IPS-11a (cell line): Measurements from ENCODE around the gene KRT9.
"Not testable (repeated sequence)": the region's sequence is repeated elsewhere in the genome, so short reads cannot be mapped to it uniquely, and the experiment has no call there.

Experiments used
- H3K4me3 ChIP-seq: one replicate; pipeline ENCODE4 v1.5.1; 2013; ENCODE audit warnings: low read depth, low read length, control low read depth

KRT9 gene

GRCh38 chr17:41606930-41607329, 35.1 kb upstream of the KRT9 start:
- H3K4me3 ChIP-seq = not testable (repeated sequence)

DNA sequence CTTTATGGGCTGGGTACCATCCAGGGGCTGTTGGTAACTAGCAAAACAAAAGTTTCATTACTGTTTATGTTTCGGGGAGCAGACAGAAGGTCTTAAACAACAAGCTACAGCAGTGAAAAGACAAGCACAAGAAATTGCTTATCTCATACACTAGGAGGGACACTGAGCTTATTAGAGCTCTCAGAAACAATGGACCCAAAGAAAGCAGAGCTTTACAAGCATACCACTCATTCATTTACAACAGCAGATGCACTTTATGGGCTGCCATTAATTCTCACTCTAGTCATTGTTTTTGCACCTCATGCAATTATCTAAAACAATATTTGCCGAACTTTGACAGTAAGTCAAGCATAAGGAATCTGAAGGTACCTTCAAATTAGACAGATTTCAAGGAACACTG, 30.7 kb upstream of the KRT9 start:
- H3K4me3 ChIP-seq = no peak overlapping the region

DNA sequence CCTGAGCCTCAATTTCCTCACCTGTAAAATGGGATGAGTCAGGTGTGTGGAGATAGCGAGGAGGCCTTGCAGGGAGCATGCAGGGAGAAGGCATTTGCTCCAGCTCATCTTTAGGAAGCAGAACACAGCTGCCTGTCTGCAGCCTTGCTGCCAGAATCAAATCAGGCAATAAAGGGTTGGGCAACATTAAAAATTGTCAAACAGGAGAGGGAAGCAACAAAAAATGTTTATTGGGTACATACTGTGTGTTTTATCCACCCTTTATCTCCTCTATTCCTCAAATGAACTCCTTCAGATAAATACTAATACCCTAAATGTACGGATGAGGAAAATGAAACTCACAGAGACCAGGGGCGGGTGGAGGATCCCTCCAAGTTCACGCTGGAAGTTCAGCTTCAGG, 28.5 kb upstream of the KRT9 start:
- H3K4me3 ChIP-seq = no peak overlapping the region

- no peak overlapping the region for H3K4me3 ChIP-seq
Observed at GRCh38 chr17:41599680-41600079, 27.8 kb upstream of the KRT9 start.

GRCh38 chr17:41595585-41595984, 23.7 kb upstream of the KRT9 start:
- no peak overlapping the region for H3K4me3 ChIP-seq

DNA sequence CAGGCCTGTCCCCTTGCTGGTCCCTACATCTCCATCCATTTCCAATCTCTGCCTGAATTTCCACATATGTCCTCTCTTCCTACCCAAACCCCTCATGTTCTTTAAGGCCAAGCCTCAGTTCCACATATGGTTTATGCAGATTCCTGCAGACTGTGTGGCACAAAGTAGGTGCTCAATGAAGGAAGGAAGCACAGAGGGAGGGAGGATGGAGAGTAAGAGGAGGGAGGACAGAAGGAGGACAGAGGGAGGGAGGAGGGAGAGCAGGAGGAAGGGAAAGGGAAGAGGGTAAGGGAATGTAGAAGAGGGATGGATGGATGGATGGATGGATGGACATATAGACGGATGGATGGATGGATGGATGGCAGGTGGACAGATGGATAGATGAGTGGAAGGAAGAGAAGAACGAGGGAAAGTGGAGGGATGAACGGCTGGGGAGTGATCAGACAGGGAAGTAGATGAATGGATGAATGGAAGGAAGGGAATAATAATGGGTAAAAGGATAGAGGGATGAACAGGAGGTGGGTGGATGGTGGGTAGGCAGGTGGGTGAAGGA, 22.6 kb upstream of the KRT9 start:
- no peak overlapping the region for H3K4me3 ChIP-seq

GRCh38 chr17:41593306-41593981, 21.6 kb upstream of the KRT9 start:
- H3K4me3 ChIP-seq = no peak overlapping the region

DNA sequence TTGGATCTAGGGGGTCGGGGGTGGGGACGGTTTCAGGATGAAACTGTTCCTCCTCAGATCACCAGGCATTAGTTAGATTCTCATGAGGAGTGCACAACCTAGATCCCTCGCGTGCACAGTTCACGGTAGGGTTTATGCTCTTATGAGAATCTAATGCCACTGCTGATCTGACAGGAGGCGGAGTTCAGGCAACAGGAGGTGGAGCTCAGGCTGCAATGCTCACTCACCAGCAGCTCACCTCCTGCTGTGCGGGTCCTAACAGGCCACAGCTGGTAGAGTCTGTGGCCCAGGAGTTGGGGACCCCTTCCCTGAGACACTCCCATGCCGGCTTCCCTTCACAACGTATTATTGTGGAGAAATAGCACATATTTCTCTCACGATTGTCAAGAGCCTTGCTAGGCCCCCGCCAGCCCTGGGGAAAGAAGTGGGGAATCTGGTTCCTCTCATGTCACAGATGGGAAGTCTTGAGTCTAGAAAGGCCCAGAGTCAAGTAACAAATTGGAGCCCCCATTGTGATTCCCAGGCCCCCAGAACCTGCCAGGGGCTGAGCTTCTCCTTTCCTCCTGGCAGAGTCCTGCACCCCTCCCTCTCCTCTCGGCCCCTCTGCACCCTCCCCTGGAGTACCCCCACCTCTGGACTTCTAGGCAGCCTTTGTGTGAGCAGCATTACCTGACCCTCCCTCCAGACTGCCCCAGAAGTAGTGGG, 20.9 kb upstream of the KRT9 start:
- H3K4me3 ChIP-seq = no peak overlapping the region

DNA sequence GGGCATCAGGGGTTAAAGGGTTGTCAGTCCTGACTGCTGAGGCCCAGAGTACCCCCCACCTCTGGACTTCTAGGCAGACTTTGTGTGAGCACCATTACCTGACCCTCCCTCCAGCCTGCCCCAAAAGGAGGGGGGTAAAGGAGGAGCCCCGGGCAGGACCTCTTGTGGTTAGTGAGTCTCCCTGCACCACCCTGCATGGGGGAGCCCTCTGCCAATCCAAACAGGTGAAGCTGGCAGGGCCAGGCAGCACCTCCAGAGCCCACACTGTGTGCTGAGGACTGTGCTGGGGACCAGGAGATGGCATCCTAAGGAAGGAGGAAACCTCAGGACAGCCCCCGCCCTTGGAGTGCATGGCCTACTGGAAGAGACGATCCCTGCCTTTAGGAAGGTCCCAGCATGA, 17.4 kb upstream of the KRT9 start:
- H3K4me3 ChIP-seq = no peak overlapping the region

DNA sequence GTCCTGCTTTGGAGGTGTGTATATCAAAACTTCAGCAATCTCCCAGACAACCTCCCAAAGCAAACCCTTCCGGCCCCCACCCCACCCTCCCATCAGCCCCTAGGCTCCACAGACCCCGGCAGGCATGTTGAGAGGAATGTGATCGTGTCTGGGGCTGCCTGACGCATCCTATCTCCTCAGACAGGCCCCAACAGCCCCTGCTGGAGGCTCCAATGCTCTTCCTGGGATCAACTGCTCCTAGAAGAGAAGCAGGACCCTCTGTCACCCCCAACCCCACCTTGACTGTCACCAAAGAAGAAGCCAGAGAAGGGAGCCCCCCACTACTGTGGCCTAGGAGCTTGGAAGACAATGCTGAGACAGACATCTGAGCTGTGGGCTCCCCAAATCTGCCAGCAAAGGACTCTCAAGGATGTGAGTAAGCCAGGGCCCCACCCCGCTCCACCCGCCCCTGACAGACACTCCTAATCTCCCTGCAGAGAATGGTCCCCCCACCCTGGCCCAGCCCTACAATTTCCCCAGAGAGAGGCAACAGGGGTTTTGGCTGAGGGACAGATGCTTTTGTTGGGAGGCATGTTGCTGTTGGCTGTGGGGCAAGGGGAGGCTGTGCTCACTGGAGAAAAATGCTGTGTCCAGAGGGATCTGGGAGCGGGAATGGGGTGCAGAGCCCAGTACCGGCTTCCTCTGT, 16.4 kb upstream of the KRT9 start:
- H3K4me3 ChIP-seq = no peak overlapping the region

- H3K4me3 ChIP-seq = no peak within 1 kb of the TSS
Observed at GRCh38 chr17:41586863-41587495, 15.1 kb upstream of the KRT9 start, which contains the start of gene KRT14. Gene KRT14 (minus strand): TSS chr17:41586895. CDS start chr17:41586834, 61 bp downstream.

GRCh38 chr17:41585301-41586056, 13.6 kb upstream of the KRT9 start:
- no peak overlapping the region for H3K4me3 ChIP-seq

- H3K4me3 ChIP-seq = not testable (repeated sequence)
Observed at GRCh38 chr17:41584331-41584927, 12.6 kb upstream of the KRT9 start.

- no peak overlapping the region for H3K4me3 ChIP-seq
Observed at GRCh38 chr17:41583137-41584127, 11.6 kb upstream of the KRT9 start.

DNA sequence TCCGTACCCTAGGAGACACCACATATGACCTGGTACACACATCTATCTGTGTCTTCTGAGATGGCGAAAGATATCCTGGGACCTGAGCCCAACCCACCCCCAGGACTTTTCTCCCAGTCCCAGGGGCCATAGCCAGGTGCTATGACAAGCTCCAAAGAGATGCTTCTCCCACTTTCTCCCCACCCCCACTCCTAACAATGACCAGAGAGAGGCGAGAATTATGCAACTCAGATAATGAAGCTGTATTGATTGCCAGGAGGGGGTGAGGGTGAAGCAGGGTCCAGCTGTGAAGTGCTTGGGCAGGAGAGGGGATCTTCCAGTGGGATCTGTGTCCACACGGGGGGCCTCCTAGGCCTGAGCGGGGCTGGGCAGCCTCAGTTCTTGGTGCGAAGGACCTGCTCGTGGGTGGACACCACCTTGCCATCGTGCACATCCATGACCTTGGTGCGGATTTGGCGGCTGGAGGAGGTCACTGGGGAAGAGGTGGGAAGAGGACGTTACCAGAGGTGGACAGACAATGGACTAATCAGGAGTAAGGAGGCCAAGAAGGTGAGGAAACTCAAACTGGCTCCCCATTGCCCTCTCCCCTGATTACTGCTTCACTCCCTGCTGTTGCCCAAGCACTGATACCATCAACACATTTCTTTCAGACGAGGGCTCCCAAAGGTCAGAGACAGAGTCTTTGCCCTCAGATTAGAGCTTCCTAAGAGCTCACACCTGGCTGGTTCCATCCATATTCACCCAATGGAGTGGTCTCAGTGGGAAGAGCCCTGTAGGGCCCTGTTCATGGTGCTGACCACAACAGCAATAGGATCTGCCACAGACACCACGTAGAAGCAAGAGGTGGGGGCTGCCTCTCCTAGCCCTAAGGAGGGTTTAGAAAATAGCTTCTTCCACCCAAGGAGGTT, 10.5 kb upstream of the KRT9 start:
- not testable (repeated sequence) for H3K4me3 ChIP-seq

DNA sequence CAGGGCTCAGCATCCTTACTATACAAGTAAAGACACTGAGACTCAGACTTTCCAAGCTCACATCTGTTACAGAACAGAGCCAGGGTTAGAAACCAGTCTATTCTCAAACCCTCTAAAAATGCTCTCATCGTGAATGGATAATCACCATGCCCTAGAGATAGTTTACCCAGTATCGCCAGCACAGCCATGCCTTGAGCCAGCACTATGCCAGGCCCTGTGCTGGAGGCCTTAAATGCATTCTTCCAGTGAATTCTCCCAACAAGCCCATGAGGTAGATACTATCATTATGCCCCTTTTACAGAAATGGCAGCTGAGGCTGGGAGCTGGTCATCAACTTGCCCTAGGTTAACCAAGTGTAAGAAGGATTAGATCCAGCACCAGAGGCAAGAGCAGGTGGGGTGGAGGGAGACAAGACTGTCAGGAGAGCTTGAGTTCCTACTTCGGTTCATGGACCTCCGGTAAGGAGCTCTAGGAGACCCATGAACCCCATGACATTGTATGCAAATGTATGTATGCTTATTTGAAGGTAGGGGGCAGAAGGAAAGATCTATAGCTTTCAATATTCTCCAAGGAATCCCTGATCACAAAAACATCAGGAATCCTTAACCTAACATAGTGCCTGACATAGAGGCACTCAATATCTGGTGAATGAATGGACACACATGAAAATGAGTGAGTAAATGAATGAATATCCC, 9.7 kb upstream of the KRT9 start:
- no peak overlapping the region for H3K4me3 ChIP-seq

DNA sequence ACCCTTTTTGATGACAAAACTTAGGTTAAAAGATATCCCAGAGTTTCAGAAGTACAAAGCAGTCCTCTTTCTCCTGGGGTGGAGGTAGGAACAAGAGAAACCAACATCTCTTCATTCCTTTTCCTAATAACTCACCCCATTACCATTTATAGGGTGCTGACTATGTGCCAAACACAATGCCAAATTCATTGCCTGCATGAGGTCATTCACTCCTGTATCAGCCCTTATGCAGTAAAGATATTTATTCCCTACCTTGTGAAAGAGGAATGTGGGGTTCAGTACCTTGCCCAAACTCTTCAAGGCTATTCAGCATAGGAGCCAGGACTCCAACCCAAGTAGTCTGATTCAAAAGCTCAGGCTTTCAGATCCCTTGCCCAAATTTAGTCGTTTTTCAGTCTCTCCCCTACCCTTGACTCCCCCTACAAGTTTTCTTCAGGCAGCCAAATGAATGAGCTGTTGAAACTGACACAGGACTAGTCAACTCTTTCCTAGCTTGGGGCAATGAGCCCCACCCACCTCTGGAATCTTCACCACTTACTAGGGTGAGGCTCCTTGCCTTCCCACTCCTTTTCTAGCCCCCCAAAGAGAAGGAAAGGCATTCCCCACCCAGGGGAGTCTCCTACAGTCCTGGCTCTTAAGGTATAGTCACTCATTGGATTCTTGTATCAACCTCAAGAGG, 9.0 kb upstream of the KRT9 start:
- H3K4me3 ChIP-seq = no peak overlapping the region
